HG02571 (cell line): ENCODE results near the gene TBCD.

Experiments
- ATAC-seq: cut with Tn5 transposase; IDR thresholded peaks from one replicate; pipeline ENCODE4 v1.9.1; 2021; ENCODE audit warnings: mild to moderate bottlenecking, moderate library complexity; ENCODE audit not compliant: unreplicated experiment

TBCD gene

DNA sequence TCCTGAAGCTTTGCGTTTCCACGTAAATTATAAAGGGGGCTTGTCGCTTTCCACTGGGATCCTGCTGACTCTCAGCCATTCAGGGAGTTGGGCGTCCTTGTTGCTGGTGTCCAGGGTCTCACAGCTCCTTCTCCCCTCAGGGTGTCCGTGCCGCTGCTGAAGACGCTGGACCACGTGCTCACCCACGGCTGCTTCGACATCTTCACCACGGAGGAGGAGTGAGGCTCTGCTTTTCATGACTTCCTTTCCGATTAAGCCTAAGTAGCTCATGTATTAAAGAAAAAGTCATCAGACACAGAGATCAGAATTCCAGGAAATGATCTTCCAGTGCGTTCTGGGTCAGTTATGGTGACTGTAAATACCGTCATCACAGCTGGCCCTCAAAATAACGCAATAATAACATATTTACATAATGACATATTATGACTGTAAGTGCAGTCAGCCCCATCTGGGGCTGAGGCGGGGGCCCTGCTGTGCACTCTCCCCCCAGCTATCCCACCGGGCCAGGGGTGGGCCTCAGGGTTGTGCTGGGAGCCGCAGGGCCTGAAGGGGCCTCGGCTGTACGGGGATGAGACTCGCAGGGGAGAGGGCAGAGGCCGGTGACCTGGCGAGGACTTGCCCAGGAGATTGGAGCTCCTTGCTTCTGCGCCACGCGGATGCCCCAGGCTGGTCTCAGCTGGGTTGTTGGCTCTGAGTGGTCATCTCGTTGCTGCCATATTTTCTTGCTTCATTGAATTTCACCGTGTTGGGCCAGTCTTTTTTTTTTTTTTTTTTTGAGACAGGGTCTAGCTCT is 180.8 kb downstream of the TBCD start:
- ATAC-seq = no peak

DNA sequence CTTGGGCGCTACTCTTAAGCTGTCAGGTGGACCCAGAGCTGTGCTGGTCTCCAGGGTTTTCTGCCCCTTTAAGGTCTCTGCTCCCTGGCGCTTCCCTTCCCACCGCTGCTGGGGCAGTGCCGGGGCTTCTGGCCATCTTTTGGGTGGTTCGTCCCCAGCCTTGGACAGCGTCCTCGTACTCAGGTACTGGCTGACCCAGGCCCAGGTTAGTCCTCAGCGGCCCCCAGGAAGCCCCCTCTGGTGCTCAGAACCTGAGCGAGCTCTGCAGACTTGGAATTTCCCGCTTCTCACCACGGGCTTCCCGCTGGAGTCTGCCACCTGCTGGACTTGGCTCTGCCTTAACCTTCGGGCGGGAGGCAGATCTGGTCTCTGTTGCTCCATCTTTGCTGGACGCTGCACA is 182.0 kb downstream of the TBCD start:
- ATAC-seq = no peak

DNA sequence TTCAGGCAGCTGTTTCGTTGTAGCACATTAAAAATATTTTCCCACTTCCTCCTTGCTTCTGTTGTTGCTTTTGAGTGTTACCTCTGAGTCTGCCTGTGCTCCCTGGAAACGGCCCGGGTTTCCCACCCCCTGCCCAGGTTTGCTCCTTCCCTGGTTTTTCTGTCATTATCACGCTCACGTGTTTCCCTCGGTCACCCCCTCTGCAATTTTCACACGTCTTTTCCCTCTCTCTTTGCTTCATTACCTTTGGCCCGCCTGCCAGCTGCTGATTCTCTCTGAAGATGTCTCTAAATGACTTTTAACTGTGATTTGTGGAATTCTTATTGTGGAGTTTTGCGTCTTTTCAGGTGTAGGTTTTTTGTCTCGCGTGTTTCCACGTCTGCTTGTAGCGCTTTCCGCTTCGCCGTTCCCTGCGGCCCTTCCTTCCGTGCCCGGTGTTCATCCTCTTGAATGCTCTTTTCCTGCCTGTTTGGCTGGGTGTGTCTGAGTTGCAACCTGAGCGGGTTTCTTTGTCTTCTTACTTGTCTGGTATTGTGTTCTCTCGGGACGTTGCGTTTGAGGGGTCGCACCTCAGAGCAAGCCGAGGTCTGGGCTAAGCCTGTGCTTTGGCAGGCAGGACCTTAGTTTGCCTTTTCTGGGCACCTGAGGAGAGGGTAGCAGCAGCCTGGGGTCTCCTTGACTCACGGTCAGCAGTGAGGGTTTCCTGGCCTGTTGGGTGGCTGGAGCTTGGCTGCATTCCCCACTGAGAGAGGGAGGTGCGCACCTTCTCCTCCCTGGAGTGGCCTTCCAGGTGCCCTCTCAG is 184.3 kb downstream of the TBCD start:
- ATAC-seq = no peak

DNA sequence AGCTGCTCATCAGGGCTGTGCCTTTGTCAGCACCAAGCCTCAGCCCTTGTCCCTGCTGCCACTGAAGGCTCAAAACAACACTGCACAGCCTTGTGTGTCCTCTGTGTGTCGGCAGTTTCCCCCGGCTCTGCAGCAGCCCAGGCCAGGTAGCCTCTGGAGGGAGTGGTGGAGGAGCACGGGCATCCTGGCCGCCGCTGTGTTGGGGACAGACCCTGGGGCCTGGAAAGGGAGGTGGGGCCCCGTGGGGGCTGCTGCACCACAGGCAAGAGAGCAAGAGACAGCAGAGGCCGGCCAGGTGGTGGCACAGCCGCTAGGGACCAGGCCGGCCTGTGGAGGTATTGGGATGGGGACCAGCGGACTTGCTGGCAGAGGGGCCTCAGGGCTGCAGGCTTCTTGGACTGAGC is 184.9 kb downstream of the TBCD start:
- ATAC-seq = no peak

DNA sequence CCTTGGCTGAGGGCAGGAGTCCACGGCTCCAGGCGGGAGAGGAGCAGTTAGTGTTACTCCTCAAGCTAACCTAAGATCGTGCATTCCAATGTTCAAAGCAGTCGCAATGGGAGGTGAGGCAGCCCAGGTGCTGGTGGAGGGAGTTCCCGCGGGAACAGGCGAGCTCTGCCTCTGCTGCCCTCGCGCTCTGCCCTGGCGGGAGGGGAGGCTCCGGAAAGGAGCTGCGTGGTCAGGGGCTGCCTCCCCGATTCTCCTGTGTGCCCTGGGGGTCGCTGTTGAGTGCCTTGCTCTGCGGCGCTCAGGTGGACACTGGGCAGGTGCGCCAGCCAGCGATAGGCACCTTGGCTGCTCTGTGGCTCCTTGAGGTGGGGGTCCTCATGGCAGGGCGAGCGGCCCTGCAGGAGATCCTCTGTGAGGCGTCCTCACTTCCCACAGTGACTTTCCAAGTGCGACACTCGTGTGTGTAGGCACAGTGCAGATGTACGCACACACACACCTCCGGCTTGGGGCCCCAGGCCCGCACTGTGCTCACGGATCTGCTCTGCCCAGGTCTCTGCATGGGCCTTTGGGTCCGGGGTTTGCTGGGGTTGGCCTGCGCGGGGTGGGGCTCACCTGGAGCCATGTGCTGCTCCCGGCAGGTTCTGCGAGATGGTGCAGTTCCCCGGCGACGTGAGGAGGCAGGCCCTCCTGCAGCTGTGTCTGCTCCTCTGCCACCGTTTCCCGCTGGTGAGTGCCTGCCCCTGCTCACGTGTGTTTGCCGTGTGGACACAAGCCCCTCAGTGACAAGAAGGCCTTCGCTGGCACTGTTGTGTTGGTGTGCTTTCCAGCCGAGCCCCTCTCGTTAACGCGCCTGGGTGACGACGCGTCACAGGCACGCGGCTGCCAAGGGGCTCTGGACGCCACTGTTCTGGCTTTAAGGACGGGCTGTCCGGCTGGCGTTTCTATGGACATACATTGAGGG is 185.8 kb downstream of the TBCD start:
- no peak for ATAC-seq

DNA sequence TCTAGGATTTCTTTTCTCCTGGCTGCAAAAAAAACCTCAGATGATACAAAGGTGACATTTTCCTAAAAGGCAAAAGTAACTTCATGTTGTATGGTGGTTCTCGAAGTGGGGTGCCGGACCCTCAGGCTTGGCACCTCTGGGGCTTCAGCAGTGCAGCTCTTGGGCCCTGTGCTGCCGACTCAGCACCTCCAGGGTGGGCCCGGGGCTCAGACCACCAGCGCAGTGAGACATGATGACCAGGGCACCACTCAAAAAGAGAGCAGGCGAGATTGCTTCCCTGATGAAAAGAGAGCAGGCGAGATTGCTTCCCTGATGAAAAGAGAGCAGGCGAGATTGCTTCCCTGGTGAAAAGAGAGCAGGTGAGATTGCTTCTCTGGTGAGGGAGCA is 186.6 kb downstream of the TBCD start:
- ATAC-seq = no peak

DNA sequence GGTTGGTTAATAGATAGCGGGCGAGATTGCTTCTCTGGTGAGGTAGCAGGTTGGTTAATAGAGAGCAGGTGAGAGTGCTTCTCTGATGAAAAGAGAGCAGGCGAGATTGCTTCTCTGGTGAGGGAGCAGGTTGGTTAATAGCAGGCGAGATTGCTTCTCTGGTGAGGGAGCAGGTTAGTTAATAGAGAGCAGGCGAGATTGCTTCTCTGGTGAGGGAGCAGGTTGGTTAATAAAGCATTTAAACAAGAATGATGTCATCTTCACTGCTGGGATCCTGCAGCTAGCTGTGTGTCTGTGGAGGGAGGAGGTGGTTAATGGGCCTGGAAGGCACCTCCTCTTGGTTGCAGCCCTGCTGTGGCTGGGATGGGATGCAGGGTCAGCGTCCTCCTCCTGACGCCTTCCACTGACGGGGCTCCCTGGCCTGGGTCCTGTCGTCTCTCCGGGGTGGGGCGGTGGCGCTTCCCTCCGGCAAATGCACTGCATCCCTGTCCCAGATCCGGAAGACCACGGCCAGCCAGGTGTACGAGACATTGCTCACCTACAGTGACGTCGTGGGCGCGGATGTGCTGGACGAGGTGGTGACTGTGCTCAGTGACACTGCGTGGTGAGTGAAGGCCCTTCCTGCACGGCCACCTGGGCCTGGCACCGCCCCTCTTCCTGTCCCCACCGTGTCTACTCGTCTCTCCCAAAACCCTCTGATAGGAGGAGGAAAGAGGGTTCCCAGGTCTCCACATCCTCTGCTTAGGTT is 187.2 kb downstream of the TBCD start:
- no peak for ATAC-seq

DNA sequence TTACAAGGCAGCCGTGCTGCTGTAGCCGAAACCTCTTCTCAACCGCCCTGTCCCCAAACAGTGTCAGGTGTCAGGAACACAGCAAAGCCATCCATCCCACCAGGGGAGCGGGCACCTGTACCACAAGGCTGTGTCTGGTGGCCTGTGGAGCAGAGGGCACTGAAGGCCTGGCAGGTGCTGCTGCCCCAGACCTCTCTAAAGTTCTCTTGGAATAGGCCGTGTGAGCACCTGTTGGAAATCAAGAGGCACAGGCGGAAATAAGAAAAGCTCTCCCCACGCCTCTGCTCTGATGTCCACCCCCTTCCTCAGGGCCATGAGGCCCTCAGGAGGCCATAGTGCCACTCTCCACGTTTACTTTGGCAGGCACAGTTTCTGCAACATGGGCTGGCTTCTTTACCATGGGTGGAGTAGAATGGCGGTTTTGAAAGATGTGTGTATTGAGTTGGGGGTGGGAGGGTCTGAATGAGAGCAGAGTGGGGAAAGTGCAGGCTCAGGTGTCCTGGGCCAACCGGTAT is 187.8 kb downstream of the TBCD start:
- no peak for ATAC-seq

DNA sequence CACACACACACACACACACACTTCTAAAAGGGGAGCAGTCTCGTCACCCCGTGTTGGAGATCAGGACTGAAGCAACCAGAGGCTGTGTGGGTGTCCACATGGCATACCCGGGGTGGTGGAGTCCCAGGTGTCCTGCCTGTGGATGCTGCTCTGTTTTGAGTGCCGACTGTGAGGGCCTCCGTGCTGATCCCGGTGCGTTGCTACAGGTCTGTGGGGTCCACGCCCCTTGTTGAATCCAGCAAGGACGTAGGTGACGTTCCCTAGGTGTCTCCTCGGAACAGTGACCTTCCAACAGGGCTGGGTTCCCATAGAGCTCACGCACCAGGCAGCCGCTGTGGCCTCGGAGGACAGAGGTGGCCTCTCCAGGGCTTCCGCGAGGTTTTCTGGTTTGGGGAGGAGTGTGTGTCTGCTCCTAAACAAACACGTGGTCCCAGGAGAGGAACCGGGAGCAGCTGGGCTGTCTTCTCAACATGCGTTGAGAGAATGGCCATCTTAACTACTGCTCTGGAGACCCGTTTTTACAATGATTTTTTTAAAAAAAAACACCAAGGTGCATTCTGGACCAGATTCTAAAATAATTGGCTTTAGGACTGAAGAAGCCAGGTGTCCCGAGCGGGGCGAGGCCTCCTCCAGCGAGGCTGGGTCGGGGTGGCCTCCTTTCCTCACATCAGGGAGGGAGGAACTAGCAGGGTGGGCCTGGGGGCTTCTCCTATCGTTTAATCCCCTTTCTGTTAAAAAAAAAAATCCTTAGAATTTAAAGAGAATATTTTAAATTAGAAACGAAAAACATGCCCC is 188.6 kb downstream of the TBCD start:
- no peak for ATAC-seq

DNA sequence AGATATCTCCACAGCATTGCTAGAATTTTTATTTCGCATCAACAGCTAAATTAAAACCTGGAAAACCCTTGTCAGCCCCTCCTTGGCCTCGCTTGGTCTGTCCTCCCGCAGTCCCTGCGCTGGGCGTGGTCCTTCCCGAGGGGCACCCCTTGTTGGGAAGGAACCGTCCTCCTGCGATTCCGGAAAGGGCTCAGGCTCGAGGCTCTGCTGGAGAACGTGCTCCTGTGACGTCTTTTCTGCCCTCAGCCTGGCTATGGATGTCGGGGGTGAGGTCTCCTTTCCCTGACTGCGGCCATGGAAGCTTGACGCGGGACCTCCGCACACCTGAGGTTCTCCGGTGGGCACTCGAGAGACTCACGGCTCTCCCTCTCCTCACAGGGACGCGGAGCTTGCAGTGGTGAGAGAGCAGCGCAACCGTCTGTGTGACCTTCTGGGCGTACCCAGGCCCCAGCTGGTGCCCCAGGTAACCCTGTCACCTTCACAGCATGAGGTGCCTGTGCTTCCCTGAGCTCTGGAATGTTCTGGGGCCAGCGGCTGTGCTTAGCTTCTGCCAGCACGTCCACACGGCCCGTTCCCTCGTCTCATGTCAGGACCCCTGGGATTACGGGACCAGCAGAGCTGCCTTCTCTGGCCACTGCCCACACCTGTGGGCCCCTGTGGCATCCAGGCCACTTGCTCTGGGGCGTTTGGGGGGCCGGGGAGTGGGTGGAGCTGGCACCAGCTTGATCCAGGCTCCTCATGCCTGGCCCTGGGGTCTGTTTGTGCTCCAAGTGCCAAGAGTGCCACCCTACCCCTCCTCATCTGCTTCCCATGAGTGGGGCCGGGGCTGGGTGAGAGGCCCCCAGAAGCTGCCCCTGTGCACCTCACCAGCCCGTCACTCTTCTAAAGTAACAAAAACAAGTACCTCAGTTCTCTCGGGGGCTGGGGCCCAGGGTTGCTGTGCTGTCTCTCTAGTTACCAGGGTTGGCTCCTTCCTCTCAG is 189.4 kb downstream of the TBCD start:
- no peak for ATAC-seq

DNA sequence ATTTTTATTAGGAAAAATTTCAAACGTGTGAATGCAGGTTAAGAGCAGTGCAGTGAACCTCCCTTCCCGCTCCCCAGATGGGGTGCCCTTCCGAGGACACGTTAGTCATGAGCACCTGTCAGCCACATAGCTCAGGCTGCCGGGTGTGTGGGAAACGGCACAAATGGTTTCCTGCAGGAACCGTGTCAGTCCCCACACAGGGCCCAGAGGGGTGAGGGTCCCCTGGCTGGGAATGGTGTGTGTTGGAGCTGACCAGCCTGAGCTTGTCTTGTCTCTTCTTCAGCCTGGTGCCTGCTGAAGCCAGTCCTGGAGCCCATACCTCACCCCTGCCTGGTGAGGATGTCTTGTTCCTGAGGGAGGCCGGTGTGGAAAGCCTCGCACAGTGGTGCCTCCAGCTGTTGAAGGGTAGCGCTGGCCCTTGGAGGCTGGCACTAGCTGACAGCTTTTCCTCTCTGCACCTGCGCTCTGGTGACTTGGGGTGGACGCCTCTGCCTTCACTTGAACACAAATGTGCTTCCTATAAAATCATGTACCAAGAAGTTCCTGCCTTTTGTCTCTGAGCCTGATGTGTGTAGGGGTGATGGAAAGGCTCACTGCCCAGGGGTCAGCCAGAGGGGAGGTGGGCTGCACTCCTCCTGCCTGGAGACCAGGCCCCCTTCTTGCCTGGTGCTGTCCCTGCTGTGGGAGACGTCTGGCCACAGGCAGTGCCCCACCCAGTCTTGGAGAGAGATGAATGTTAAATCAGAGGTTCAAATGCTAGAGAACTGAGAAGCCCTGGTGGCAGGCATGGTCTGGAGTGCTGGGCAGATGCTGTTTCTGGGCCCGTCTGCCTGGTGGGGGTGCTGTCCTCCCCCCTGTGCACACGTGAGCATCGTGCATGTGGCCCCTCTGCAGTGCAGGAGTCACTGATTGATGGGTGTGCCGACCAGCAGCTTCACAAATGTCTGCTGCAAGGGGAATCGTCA is 190.6 kb downstream of the TBCD start:
- no peak for ATAC-seq

DNA sequence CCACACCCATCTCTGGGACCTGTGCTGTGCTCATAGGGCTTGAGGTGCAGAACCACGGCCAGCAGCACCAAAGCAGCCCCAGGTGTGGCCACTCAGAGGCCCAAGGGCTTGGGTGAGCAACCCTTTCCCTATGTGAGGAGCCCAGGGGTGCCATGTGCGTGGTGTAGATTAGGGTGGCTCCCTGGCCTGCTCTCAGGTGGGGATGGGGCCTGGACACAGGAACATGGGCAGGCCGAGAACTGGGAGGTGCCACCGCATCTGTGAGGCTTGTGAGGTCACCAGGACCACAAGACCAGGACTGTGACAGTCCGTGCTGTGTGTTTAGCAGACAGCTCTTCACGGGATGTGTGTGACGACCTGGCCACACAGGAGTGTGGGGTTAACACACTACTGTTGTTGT is 191.5 kb downstream of the TBCD start:
- no peak for ATAC-seq

DNA sequence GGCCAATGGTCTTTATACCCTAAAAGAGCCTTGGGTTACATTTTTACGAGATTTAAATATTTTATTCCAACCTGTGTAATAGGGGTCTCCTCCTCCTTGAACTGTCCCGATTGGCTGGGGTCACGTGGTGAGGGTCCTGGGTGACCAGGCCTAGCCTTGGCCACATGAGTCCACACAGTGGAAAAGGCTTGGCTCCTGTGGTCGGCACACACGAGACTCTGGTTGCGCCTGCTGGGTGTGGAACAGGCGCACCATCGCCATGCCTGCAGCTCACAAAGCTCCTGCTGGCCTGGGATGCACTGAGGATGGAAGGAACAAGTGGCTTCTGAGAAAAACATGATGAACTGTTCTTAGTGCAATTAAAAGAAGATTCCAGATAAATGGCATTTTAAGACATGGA is 191.9 kb downstream of the TBCD start:
- no peak for ATAC-seq

DNA sequence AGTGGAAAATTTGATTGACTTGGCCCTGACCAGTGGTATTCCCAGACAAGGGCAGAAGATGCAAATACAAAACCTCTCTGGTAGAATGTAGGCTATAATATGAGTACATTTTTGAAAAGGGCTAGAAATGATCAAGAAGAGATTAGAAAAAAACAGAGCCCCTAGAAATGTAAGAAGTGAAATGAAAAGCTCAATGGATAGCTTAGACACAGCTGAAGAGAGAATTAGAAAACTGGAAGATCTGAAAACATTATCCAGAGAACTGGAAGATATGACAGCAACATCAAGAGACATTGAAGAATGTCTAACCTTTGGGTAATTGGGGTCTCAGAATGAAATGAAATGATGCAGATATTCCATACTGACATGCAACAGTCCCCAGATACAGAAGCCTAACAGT is 193.1 kb downstream of the TBCD start:
- ATAC-seq = no peak

DNA sequence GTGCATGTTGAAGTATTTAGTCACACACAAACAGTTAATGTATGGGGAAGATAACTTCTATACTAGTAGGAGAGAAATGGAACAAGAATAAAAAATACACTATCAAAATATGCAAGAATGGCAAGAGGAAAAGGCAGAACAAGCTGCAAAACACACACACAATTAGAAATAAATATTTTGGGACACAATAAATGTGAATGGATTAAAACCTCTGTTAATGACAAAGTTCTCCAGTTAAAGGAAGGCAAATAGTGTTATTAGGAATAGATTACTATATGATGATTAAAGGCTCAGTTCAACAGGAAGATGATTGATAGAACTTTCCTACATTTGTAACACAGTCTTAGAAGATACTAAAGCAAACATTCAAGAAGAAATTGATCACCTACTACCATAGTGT is 194.2 kb downstream of the TBCD start:
- no peak for ATAC-seq

DNA sequence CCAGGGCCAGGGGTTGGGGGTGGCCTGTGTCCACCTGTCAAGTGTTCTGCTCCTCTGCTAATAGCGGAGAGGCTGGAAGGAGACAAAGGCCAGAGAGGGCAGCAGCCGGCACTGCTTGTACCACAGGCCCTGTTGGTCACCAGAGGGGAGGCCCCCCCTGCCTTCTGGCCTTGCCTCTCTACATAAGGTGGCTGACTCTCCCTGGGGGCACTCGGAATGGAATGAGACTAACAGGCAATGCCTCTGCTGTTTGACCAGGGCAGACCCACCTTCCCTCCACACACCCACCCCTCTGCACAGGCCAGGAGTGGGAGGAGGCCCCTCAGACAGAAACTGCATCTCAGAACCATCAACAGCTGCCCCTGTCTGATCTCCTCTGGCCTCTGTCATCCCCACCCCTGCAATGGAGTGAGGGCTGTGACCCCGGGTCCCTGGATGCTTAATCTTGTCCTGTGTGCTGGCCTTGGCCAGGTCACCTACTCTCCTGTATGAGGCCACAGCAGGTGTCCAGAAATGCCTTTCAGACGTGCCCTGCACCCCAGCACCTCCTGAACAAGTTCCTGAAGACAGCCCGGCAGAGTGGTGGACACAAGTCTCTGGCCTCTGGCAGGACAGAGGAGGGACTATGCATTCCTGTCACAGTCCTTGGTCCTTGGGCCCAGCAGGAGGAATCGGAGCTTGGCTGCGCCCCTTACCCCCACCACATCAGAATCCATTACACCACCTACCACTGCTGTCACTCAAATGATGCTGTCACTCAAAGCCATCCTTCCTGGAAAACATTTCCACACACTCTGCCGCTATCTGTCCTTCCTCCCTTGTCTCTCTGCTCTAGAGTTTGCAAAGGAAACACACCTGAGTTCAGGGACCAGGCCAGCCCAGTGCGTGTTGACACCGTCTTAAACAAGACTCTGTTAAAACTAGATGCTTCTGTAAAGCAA is 195.5 kb downstream of the TBCD start:
- no peak for ATAC-seq
